H9 (cell line): ENCODE data around the gene FHOD3. TPM values are rescaled to one million over a fixed set of nuclear protein-coding genes. Genes with fewer than 3 reads are reported as not detected.

Experiments
- DNase-seq: peaks from one replicate; pipeline ENCODE4 v3.0.0-alpha.2; 2017
- H2AFZ ChIP-seq: one replicate; pipeline ENCODE4 v1.6.1; 2013; ENCODE audit warnings: mild to moderate bottlenecking, low read length, control low read depth, moderate library complexity
- H2AK5ac ChIP-seq: 2 replicates; pipeline ENCODE4 v1.6.1; 2013; ENCODE audit warnings: low read length, control low read depth, mixed read lengths; ENCODE audit not compliant: insufficient read length
- H2BK120ac ChIP-seq: one replicate; pipeline ENCODE4 v1.6.1; 2013; ENCODE audit warnings: low read depth, mild to moderate bottlenecking, low read length, control low read depth, inconsistent platforms; ENCODE audit not compliant: poor library complexity, severe bottlenecking
- H2BK12ac ChIP-seq: 2 replicates; pipeline ENCODE4 v1.6.1; 2013; ENCODE audit warnings: low read length, control low read depth, mixed read lengths, low read depth; ENCODE audit not compliant: insufficient read length
- H2BK15ac ChIP-seq: 2 replicates; pipeline ENCODE4 v1.6.1; 2013; ENCODE audit warnings: low read depth, low read length, control low read depth
- H2BK20ac ChIP-seq: one replicate; pipeline ENCODE4 v1.6.1; 2013; ENCODE audit warnings: low read depth, mild to moderate bottlenecking, low read length, control low read depth, inconsistent platforms; ENCODE audit not compliant: poor library complexity, severe bottlenecking
- H2BK5ac ChIP-seq: 2 replicates; pipeline ENCODE4 v1.6.1; 2013; ENCODE audit warnings: low read length, control low read depth, mixed read lengths; ENCODE audit not compliant: insufficient read length
- H3K14ac ChIP-seq: 2 replicates; pipeline ENCODE4 v1.6.1; 2013; ENCODE audit warnings: low read length, control low read depth; ENCODE audit not compliant: insufficient read depth
- H3K18ac ChIP-seq: 2 replicates; pipeline ENCODE4 v1.6.1; 2013; ENCODE audit warnings: low read depth, mild to moderate bottlenecking, mixed read lengths, low read length, control low read depth; ENCODE audit not compliant: insufficient read length
- H3K23ac ChIP-seq: 2 replicates; pipeline ENCODE4 v1.6.1; 2013; ENCODE audit warnings: low read length, control low read depth, mixed read lengths, low read depth; ENCODE audit not compliant: insufficient read length
- H3K23me2 ChIP-seq: 2 replicates; pipeline ENCODE4 v1.6.1; 2013; ENCODE audit warnings: low read depth, mild to moderate bottlenecking, mixed read lengths, low read length, control low read depth; ENCODE audit not compliant: insufficient read length, poor library complexity, severe bottlenecking
- H3K27ac ChIP-seq: 2 replicates; pipeline ENCODE4 v1.5.1; 2013; ENCODE audit warnings: low read length, control low read depth, mixed read lengths, low read depth; ENCODE audit not compliant: insufficient read length
- H3K27me3 ChIP-seq: 2 replicates; pipeline ENCODE4 v1.6.1; 2013; ENCODE audit warnings: low read length, control low read depth, inconsistent platforms; ENCODE audit not compliant: insufficient read depth
- H3K4ac ChIP-seq: 2 replicates; pipeline ENCODE4 v1.6.1; 2013; ENCODE audit warnings: low read depth, mild to moderate bottlenecking, control low read depth, inconsistent platforms, low read length, moderate library complexity
- H3K4me1 ChIP-seq: 2 replicates; pipeline ENCODE4 v1.6.1; 2013; ENCODE audit warnings: low read length, control low read depth, inconsistent platforms; ENCODE audit not compliant: insufficient read depth
- H3K4me2 ChIP-seq: 2 replicates; pipeline ENCODE4 v1.6.1; 2013; ENCODE audit warnings: low read length, control low read depth, mixed read lengths; ENCODE audit not compliant: insufficient read length, insufficient read depth
- H3K56ac ChIP-seq: 2 replicates; pipeline ENCODE4 v1.6.1; 2013; ENCODE audit warnings: low read depth, mild to moderate bottlenecking, mixed read lengths, low read length, control low read depth; ENCODE audit not compliant: insufficient read length
- H3K79me1 ChIP-seq: 2 replicates; pipeline ENCODE4 v1.6.1; 2013; ENCODE audit warnings: low read depth, mild to moderate bottlenecking, moderate library complexity, low read length, control low read depth, inconsistent platforms; ENCODE audit not compliant: insufficient read depth, poor library complexity, severe bottlenecking
- H3K79me2 ChIP-seq: 2 replicates; pipeline ENCODE4 v1.6.1; 2013; ENCODE audit warnings: low read length, control low read depth, inconsistent platforms; ENCODE audit not compliant: insufficient read depth
- H3K9ac ChIP-seq: 2 replicates; pipeline ENCODE4 v1.6.1; 2013; ENCODE audit warnings: low read length, control low read depth, mixed read lengths; ENCODE audit not compliant: insufficient read length; ENCODE audit errors: extremely low read depth
- H3K9me3 ChIP-seq: one replicate; pipeline ENCODE4 v1.6.1; 2013; ENCODE audit warnings: low read depth, low read length, inconsistent platforms; ENCODE audit not compliant: control insufficient read depth
- H3T11ph ChIP-seq: one replicate; pipeline ENCODE4 v1.6.1; 2013; ENCODE audit warnings: mild to moderate bottlenecking, low read length, control low read depth, inconsistent platforms
- H4K20me1 ChIP-seq: one replicate; pipeline ENCODE4 v1.6.1; 2013; ENCODE audit not compliant: control insufficient read depth, insufficient read length, insufficient read depth
- H4K5ac ChIP-seq: 2 replicates; pipeline ENCODE4 v1.6.1; 2013; ENCODE audit warnings: low read depth, mild to moderate bottlenecking, mixed read lengths, low read length, control low read depth; ENCODE audit not compliant: insufficient read length
- H4K8ac ChIP-seq: replicated peaks from 2 replicates; pipeline ENCODE4 v1.6.1; 2013; ENCODE audit warnings: low read length, control low read depth, mixed read lengths, low read depth; ENCODE audit not compliant: insufficient read length
- H4K91ac ChIP-seq: 2 replicates; pipeline ENCODE4 v1.6.1; 2013; ENCODE audit warnings: low read depth, mild to moderate bottlenecking, moderate library complexity, mixed read lengths, low read length, control low read depth; ENCODE audit not compliant: insufficient read length
- H3K27ac Mint-ChIP-seq, 3 experiments: 2 replicates in 2 of 3; 3 replicates in 1 of 3; pipeline ENCODE4 v1.8.0; 2020 to 2021; ENCODE audit warnings: mixed read lengths in 3 of 3, mild to moderate bottlenecking in 1 of 3, moderate library complexity in 1 of 3
- H3K27me3 Mint-ChIP-seq: 2 replicates; pipeline ENCODE4 v1.8.0; 2021; ENCODE audit warnings: low read depth, mild to moderate bottlenecking, moderate library complexity, mixed read lengths
- H3K36me3 Mint-ChIP-seq, 3 experiments: 2 replicates in 2 of 3; 3 replicates in 1 of 3; pipeline ENCODE4 v1.8.0; 2020 to 2021; ENCODE audit warnings: low read depth in 3 of 3, mixed read lengths in 3 of 3; ENCODE audit not compliant: insufficient read depth in 1 of 3
- H3K4me1 Mint-ChIP-seq, 2 experiments: 2 replicates each; pipeline ENCODE4 v1.8.0; 2020; ENCODE audit warnings: mixed read lengths in 2 of 2
- H3K4me3 Mint-ChIP-seq, 2 experiments: 2 replicates in 1 of 2; 3 replicates in 1 of 2; pipeline ENCODE4 v1.8.0; 2020 to 2021; ENCODE audit warnings: mild to moderate bottlenecking in 2 of 2, mixed read lengths in 2 of 2, moderate library complexity in 1 of 2
- H3K9me3 Mint-ChIP-seq, 2 experiments: 2 replicates in 1 of 2; 3 replicates in 1 of 2; pipeline ENCODE4 v1.8.0; 2020; ENCODE audit warnings: mild to moderate bottlenecking in 2 of 2, mixed read lengths in 2 of 2, moderate library complexity in 1 of 2
- CTCF ChIP-seq: fragments of 200-600 bp; sonication (generic); conservative IDR thresholded peaks from 3 replicates; pipeline ENCODE4 v1.8.0; 2021; ENCODE audit warnings: antibody characterized with exemption, mild to moderate bottlenecking
- WGBS: extraction: QIAGEN DNeasy Blood & Tissue Kit; methylation state at CpG from one replicate; pipeline ENCODE4 v1.1.7; 2013; ENCODE audit warnings: missing lambda C conversion rate, low lambda C conversion rate, mixed read lengths; ENCODE audit not compliant: insufficient read length; ENCODE audit errors: extremely low coverage; 5-methylcytosine and 5-hydroxymethylcytosine counted together
- total RNA-seq: library from RNA; stranded (reverse); gene quantifications from 2 replicates; pipeline ENCODE4 v1.2.1, GENCODE V29; 2021

The FHOD3 gene
- total RNA-seq, 1 experiment from 2014 or later, result 8.0 TPM

GRCh38 chr18:36672437-36673344, 375.2 kb downstream of the FHOD3 start:
- Histone ChIP-seq H2BK120ac (no peak overlapping the region), H4K91ac (no peak overlapping the region), H2BK12ac (no peak overlapping the region), H4K5ac (no peak overlapping the region), H3K56ac (no peak overlapping the region), H2BK20ac (no peak overlapping the region), H3K4me2 (no peak overlapping the region), H3K4ac (no peak overlapping the region), H2AK5ac (no peak overlapping the region), H4K20me1 (no peaks in the 10 kb centered on the region), H3K9ac (no peak overlapping the region), H3K14ac (no peak overlapping the region), H3K9me3 (no peaks in the 10 kb centered on the region), H2BK15ac (no peak overlapping the region), H3K27me3 (no peaks in the 10 kb centered on the region), H4K8ac (no peak overlapping the region), H3K79me1 (no peaks in the 10 kb centered on the region), H2BK5ac (no peak overlapping the region), H3K4me1 (no peaks in the 10 kb centered on the region; the same call in 1 of the 2 replicates), H2AFZ (no peak overlapping the region), H3K23me2 (no peaks in the 10 kb centered on the region), H3K18ac (no peak overlapping the region), H3K23ac (no peak overlapping the region), H3T11ph (no peak overlapping the region), H3K27ac (no peak overlapping the region), H3K79me2 (no peaks in the 10 kb centered on the region)
- no CpG with 5 or more reads among the region's 11 CpGs for WGBS
- Mint-ChIP-seq H3K9me3 (peaks cover 8 to 12% of the 10 kb centered on the region in 2 experiments), H3K27me3 (peaks cover 5% of the 10 kb centered on the region; the same call in 1 of the 2 replicates), H3K4me1 (peaks cover 8 to 12% of the 10 kb centered on the region in 2 experiments), H3K4me3 (no peak overlapping the region), H3K27ac (0 out of 7 replicates have a peak overlapping the region, but pooled peaks of 1 of the 3 experiments have one; percentile 26), H3K36me3 (peaks cover 7 to 22% (median 11%) of the 10 kb centered on the region in 3 experiments)
- DNase-seq, result no peak
- no peak for TF ChIP-seq CTCF
